AG04449 (cell line): ENCODE results near the gene TMED8.

Experiments used
- CTCF ChIA-PET: fragments of 350-600 bp; formaldehyde crosslinking; extraction: SDS; loops from one replicate; lab custom pipeline; 2021; ENCODE audit warnings: antibody characterized with exemption; lab: Yijun Ruan, JAX
- POLR2A ChIA-PET: fragments of 400-600, 350-600 bp; formaldehyde crosslinking; extraction: SDS; loops from one replicate; lab custom pipeline; 2020; ENCODE audit warnings: antibody characterized with exemption, inconsistent platforms; lab: Yijun Ruan, JAX
- DNase-seq: peaks from one replicate; pipeline ENCODE4 v3.0.0-alpha.2; 2010; ENCODE audit warnings: low read depth, low spot score
- H3K4me3 ChIP-seq: 2 replicates; pipeline ENCODE4 v1.5.1; 2011; ENCODE audit warnings: low read depth, mild to moderate bottlenecking, control low read depth, low read length
- TF ChIP-seq, protein P1 (sequence below): IDR thresholded peaks from one replicate; pipeline ENCODE4 v1.5.1; 2011; ENCODE audit warnings: mild to moderate bottlenecking, moderate library complexity, low read length, control low read depth, inconsistent platforms; ENCODE audit not compliant: insufficient read depth; ENCODE audit errors: missing control alignments

Gene TMED8

DNA sequence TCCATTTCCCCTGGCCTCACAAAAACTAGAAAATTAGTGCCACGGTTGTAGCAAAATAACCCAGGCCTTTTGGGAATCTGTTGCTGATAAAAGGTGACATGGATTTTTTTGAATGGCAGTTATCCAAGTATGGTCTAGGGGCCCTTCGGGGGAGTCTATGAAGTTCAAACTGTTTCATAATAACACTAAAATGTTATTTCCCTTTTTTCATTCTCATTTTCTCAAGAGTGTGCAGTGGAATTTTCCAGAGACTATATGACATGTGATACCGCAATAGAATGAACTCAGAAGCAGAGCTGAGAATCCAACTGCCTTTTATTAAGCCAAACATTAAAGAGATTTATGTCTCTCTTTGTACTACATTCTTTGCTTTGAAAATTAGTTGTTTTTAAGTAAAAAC, 29.1 kb downstream of the TMED8 start:
- TF ChIP-seq, protein P1, sequence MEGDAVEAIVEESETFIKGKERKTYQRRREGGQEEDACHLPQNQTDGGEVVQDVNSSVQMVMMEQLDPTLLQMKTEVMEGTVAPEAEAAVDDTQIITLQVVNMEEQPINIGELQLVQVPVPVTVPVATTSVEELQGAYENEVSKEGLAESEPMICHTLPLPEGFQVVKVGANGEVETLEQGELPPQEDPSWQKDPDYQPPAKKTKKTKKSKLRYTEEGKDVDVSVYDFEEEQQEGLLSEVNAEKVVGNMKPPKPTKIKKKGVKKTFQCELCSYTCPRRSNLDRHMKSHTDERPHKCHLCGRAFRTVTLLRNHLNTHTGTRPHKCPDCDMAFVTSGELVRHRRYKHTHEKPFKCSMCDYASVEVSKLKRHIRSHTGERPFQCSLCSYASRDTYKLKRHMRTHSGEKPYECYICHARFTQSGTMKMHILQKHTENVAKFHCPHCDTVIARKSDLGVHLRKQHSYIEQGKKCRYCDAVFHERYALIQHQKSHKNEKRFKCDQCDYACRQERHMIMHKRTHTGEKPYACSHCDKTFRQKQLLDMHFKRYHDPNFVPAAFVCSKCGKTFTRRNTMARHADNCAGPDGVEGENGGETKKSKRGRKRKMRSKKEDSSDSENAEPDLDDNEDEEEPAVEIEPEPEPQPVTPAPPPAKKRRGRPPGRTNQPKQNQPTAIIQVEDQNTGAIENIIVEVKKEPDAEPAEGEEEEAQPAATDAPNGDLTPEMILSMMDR: no peak
- ChIA-PET POLR2A (no interaction called here), CTCF (no interaction called here)
- H3K4me3 ChIP-seq: no peak overlapping the region
- DNase-seq: no peak

DNA sequence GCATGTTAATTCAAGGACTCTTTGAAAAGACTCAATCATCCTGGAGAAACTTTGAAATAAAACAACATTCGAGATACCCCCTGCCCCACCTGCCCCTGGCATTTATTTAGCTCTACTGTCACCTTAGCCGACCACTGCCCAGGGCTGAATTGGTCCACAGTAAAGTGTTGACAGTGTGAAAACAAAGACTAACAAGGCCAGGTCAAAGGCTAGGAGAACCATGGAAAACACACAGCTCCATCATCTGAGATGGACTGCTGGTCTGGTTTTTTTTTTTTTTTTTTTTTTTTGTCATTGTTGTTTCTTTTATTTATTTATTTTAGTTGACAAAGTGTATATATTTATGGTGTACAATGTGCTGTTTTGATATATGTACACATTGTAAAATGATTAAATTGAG, 30.4 kb downstream of the TMED8 start:
- DNase-seq: no peak
- no peak overlapping the region for H3K4me3 ChIP-seq
- ChIA-PET CTCF (interaction anchor here (0.8 kb wide), 1 partner anchor 470 kb away, joined by 3 read pairs; no protein-coding TSS in a partner anchor), POLR2A (no interaction called here)
- TF ChIP-seq, protein P1: no peak

DNA sequence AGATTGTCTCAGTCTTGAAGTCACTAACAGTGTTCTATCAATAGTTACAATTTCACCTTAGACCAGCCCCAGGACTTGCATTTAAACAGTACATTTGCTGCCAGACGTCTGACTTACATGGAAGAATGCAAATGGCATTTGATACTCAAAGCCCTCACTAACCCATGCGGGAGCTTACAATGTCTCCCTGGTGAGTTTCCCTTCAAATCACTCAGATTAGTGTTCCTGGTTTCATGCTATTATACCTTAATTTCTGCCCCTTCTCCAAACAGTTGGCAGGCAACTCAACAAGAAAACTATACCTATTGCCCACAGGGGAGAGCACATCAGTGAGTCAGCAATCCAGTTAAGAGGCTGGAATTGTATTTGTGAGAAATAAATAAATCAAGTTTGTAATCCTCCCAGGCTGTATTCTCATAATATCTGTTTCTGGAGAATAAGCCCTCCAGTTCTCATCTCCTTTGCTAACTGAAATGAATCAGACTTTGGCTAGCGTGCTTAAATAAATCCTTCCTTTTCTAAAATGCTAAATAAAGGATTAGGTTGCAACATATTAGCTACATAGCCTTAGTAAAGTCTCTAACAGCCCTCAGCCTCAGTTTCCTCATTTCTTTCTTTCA, 32.4 kb downstream of the TMED8 start:
- TF ChIP-seq, protein P1: no peak
- DNase-seq: no peak
- H3K4me3 ChIP-seq: no peak overlapping the region
- CTCF ChIA-PET: interaction anchor here (2.3 kb wide), 1 partner anchor 193 kb away, joined by 5 read pairs; no protein-coding TSS in a partner anchor
- POLR2A ChIA-PET: no interaction called here

DNA sequence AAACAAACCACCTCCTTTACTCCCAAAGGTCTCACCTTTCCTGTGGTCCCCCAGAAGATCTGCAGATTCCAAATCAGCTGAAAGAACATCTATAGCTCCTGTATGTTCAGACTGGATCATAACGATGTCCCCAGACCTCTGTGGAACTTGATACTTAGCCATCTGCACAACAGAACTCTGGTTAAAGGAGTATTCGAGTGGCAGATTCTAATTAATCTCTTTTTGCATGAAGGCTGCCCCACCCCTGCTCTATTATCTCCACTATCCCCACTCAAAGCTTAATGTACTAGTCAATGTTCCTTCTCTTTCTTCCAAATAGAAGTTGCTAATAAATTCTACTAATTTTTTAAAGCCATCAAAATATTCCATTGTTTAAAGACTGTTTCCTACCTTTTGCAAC, 33.2 kb downstream of the TMED8 start:
- POLR2A ChIA-PET: no interaction called here
- CTCF ChIA-PET: interaction anchor here (2.3 kb wide), 1 partner anchor 192 kb away, joined by 5 read pairs; no protein-coding TSS in a partner anchor
- no peak overlapping the region for H3K4me3 ChIP-seq
- no peak for DNase-seq
- TF ChIP-seq, protein P1: no peak

DNA sequence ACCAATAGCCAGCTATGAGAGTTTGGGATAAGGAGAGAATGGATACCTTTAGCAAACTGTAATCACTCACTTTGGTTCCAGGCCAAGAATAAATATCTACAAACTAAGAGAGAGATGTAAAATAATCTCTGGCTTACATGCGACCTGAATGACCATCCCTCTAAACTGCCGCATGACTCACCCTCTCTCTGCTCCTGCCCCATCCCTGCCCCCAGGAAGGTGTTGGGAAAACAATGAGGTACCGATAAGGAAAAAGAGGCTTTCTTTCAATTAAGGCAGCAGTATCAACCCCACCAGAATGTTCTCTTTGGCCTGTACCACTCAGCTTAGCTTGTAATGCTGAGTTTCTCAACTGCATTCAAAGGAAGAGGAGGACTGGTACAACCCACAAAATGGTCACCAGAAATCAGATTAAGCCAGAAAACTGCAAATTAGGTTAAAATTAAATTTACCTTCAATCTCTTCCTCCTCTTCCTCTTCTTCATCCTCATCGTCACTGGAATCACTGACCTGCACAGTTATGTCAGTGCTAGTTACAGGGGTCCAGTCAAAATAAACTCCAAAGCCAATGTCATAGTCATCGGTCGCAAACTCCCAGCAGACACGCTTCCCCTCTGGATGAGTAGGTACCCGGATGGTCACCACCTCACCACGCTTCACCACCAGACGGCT, 34.0 kb downstream of the TMED8 start:
- DNase-seq: no peak
- no peak overlapping the region for H3K4me3 ChIP-seq
- TF ChIP-seq, protein P1: no peak
- ChIA-PET POLR2A (no interaction called here), CTCF (interaction anchor here (0.5 to 2.3 kb wide), 2 partner anchors 46 to 191 kb away, joined by 4 to 5 read pairs; no protein-coding TSS in a partner anchor)

DNA sequence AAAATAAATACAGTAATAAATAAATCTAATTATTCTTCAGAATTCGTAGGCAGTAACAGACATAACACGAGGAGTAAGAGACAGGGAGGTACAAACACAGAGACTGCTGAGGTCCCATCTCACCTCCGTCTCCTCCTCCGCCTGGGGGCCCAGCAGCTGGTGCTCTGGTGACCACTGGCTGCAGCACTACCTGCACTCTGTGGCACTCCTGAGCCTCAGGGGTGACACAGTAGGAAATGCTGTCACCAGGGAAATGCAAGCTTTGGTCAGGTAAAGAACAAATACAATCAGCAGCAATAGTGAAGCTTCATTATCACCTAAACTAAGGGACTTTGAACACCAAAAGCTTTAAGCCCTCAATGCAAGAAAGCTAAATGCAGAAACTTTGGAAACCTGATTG, 36.5 kb downstream of the TMED8 start:
- POLR2A ChIA-PET: no interaction called here
- TF ChIP-seq, protein P1: no peak
- no peak for DNase-seq
- CTCF ChIA-PET: interaction anchor here (0.8 to 4.4 kb wide), 2 partner anchors 25 to 28 kb away, joined by 3 to 20 read pairs; no protein-coding TSS in a partner anchor
- no peak overlapping the region for H3K4me3 ChIP-seq
